Endothelial cell (in vitro differentiated cells): ENCODE results near the gene SPINT1. TPM values are rescaled to one million over a fixed set of nuclear protein-coding genes. Genes with fewer than 3 reads are reported as not detected.
"Not testable (repeated sequence)": the region's sequence is repeated elsewhere in the genome, so short reads cannot be mapped to it uniquely, and the experiment has no call there.

Experiments
- DNase-seq: peaks from one replicate; pipeline ENCODE4 v3.0.0; 2021; ENCODE audit warnings: low spot score
- H3K27ac Mint-ChIP-seq: one replicate; pipeline ENCODE4 v1.8.0; 2021; ENCODE audit warnings: mixed read lengths, inconsistent platforms; ENCODE audit not compliant: unreplicated experiment
- H3K27me3 Mint-ChIP-seq: one replicate; pipeline ENCODE4 v1.8.0; 2021; ENCODE audit warnings: mild to moderate bottlenecking, moderate library complexity, mixed read lengths, inconsistent platforms; ENCODE audit not compliant: unreplicated experiment
- H3K36me3 Mint-ChIP-seq: one replicate; pipeline ENCODE4 v1.8.0; 2021; ENCODE audit warnings: mild to moderate bottlenecking, low read depth, mixed read lengths, inconsistent platforms; ENCODE audit not compliant: unreplicated experiment
- H3K4me1 Mint-ChIP-seq: one replicate; pipeline ENCODE4 v1.8.0; 2021; ENCODE audit warnings: mild to moderate bottlenecking, mixed read lengths, inconsistent platforms; ENCODE audit not compliant: unreplicated experiment
- H3K4me3 Mint-ChIP-seq: one replicate; pipeline ENCODE4 v1.8.0; 2021; ENCODE audit warnings: mild to moderate bottlenecking, mixed read lengths, inconsistent platforms; ENCODE audit not compliant: unreplicated experiment
- H3K9me3 Mint-ChIP-seq: one replicate; pipeline ENCODE4 v1.8.0; 2021; ENCODE audit warnings: mixed read lengths, inconsistent platforms; ENCODE audit not compliant: unreplicated experiment
- total RNA-seq: library from RNA; stranded (reverse); fragmentation: NEBNext Ultra II Directional; extraction: Animal tissue kit (Norgen Biotek cat#: 25700); gene quantifications from one replicate; pipeline ENCODE4 v1.2.1, GENCODE V29; 2021; ENCODE audit not compliant: unreplicated experiment
- TF ChIP-seq, protein P1 (sequence below): fragments of 200-600 bp; sonication (generic); IDR thresholded peaks from one replicate; pipeline ENCODE4 v1.5.0; 2021; ENCODE audit warnings: antibody characterized with exemption; ENCODE audit not compliant: unreplicated experiment

The SPINT1 gene
- total RNA-seq, 1 donor from 2014 or later, result 28.6 TPM

DNA sequence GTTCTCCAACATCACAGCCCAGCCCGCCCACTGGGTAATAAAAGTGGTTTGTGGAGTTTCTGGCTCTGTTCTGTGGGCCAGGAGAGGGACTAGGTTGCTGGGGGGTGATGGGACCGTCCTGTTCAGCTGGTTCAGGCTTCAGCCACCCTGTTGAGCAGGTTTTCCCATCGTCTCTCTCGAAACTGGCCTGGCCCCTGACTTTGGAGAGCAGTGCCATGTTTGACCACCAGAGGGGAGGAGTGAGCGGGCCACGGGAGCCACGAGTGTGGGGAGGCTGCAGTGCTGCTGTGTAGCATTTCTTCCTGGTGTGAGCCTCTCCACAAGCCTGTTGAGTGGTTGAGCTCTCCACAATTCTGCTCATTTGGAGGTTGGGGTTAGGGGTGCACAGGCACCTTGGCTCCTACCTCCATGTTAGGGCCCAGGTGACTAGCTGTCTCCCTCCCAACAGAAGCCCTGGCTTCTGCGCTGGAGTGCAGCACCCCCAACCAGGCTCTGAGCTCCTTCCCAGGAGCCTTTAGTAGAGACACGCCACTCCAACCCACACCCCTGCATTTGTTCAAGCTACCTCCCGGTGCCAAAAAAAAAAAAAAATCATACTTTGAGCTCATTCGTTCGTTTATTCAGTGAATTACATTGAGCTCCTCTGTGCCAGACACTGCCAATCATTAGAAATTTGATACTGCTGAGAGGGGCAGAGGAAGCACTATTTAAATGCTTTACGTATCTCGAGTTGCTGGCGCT is 13.9 kb downstream of the SPINT1 start:
- Mint-ChIP-seq H3K9me3 (no peaks in the 10 kb centered on the region), H3K36me3 (peaks cover 8% of the 10 kb centered on the region), H3K4me3 (peak overlapping the region; percentile 54), H3K27ac (no peak overlapping the region), H3K4me1 (no peaks in the 10 kb centered on the region), H3K27me3 (peaks cover 8% of the 10 kb centered on the region)
- peak; percentile 93 for DNase-seq
- TF ChIP-seq, protein P1, sequence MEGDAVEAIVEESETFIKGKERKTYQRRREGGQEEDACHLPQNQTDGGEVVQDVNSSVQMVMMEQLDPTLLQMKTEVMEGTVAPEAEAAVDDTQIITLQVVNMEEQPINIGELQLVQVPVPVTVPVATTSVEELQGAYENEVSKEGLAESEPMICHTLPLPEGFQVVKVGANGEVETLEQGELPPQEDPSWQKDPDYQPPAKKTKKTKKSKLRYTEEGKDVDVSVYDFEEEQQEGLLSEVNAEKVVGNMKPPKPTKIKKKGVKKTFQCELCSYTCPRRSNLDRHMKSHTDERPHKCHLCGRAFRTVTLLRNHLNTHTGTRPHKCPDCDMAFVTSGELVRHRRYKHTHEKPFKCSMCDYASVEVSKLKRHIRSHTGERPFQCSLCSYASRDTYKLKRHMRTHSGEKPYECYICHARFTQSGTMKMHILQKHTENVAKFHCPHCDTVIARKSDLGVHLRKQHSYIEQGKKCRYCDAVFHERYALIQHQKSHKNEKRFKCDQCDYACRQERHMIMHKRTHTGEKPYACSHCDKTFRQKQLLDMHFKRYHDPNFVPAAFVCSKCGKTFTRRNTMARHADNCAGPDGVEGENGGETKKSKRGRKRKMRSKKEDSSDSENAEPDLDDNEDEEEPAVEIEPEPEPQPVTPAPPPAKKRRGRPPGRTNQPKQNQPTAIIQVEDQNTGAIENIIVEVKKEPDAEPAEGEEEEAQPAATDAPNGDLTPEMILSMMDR, result peak; percentile 90

DNA sequence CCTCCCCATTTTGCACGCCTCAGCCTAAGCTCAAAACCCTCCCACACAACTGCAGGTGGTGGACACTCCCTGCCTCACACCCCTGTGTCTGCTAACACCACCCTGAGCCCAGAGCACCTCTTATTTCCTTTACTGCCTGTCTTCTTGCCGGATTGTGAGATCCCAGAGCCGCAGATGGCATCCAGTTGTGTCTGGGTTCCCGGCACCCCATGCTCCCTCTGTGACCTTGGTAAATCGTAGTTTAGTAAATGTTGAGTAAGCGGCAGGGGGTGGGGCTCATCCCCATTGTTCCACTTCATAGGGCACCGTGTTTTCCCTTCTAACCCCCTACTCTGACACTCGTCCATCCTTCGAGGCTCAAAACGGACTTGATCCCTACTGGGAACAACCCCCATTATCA is 14.9 kb downstream of the SPINT1 start:
- no peak for DNase-seq
- H3K27me3 Mint-ChIP-seq, result peaks cover 8% of the 10 kb centered on the region
- H3K36me3 Mint-ChIP-seq, result peaks cover 8% of the 10 kb centered on the region
- no peak overlapping the region for H3K4me3 Mint-ChIP-seq
- no peaks in the 10 kb centered on the region for H3K9me3 Mint-ChIP-seq
- no peaks in the 10 kb centered on the region for H3K4me1 Mint-ChIP-seq
- H3K27ac Mint-ChIP-seq, result no peak overlapping the region
- TF ChIP-seq, protein P1, result no peak

DNA sequence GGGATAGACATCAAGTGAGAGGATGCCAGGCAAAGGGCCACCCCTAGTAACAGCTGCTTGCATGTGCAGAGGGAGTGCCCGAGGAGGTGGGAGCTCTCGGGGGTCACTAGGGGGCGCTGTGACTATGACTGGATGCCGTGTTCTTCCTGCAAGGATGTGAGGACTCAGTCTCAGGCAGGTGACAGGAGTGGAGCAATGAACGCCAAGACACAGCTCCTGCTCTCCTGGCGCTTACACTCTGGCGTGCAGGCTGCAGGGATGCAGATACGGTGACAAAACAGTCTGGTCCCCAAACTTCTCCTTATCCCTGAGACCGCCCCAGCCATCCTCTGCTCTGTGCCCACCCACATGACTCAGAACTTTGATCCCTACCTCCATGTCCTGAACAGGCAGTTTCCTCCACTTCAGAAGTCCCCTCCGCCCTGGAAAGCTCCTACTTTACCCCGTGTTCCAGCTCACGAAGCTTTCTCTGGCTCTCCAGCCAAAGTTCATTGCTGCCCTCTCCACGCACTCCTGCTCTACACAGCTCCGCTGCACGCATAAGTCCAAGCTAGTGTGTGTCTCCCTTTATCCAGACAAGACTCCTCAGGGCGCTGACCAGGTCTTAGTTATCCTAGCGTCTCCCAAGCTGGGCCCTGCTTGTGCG is 15.5 kb downstream of the SPINT1 start:
- DNase-seq, result peak; percentile 89
- TF ChIP-seq, protein P1, result peak; percentile 62
- Mint-ChIP-seq H3K27me3 (peaks cover 8% of the 10 kb centered on the region), H3K27ac (no peak overlapping the region), H3K9me3 (no peaks in the 10 kb centered on the region), H3K4me3 (no peak overlapping the region), H3K4me1 (no peaks in the 10 kb centered on the region), H3K36me3 (peaks cover 8% of the 10 kb centered on the region)

DNA sequence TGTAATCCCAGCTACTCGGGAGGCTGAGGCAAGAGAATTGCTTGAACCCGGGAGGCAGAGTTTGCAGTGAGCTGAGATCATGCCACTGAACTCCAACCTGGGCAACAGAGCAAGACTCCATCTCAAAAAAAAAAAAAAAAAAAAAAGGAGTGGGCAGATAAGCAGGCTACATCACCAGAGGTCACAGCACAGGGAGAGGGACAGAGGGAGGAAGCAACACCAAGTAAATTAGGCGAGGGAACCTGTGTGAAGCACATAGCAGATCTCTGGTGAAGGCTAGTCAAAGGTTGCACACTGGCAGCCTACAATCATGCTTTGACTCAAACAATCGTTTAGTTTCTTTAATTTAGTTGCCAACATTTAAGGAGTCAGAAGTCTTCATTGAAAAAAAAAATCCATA is 17.3 kb downstream of the SPINT1 start:
- H3K9me3 Mint-ChIP-seq, H3K36me3 Mint-ChIP-seq, H3K4me3 Mint-ChIP-seq, H3K27ac Mint-ChIP-seq, H3K27me3 Mint-ChIP-seq, DNase-seq, H3K4me1 Mint-ChIP-seq: not testable (repeated sequence)

DNA sequence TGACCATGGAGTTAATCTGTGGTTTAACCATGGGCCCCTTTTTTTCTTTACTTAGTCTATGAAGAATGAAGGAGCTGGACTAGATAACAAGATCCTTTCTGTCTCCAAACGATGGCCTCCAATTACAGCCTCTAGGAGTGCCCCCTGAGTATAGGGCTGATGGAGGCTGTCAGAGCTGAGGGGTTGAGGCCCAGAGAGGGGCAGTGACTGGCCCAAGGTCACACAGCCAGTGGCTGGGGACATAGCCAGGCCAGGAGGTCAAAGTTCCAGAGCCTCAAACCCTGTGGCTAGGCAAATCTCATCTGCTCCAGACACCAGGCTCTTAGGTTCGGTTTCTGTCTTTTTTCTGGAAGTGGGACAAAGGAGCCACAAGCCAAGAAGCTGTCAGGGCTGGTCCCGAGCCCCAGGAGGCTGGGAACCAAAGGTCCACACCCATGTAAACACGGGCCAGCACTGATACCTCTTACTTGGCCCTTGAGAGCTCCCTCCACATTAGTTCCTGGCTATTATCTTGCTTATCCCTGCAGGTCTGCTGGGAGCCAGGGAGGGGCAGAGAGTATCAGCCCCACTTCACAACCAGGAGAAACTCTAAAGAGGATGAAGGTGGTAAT is 19.9 kb downstream of the SPINT1 start:
- H3K9me3 Mint-ChIP-seq, result no peaks in the 10 kb centered on the region
- no peaks in the 10 kb centered on the region for H3K36me3 Mint-ChIP-seq
- TF ChIP-seq, protein P1, result no peak
- no peak overlapping the region for H3K27ac Mint-ChIP-seq
- no peaks in the 10 kb centered on the region for H3K4me1 Mint-ChIP-seq
- H3K4me3 Mint-ChIP-seq, result no peak overlapping the region
- no peak for DNase-seq
- H3K27me3 Mint-ChIP-seq, result peaks cover 7% of the 10 kb centered on the region
